Measurements from ENCODE around the gene TMEM259.

The TMEM259 gene

GRCh38 chr19:1017906-1018305, 3.0 kb downstream of the TMEM259 start:
- DNase-seq (ENCODE audit: low spot score) (no peak), FAIRE-seq (no peak)

- no peak for DNase-seq (ENCODE audit: low spot score)
- no peak for FAIRE-seq
Observed at GRCh38 chr19:1017115-1017905, 3.6 kb downstream of the TMEM259 start.

- DNase-seq (ENCODE audit: low spot score) (no peak), FAIRE-seq (no peak)
Observed at GRCh38 chr19:1016647-1017114, 4.2 kb downstream of the TMEM259 start.

- DNase-seq (ENCODE audit: low spot score) = no peak
- no peak for FAIRE-seq
Observed at GRCh38 chr19:1015782-1016646, 4.9 kb downstream of the TMEM259 start.

- DNase-seq (ENCODE audit: low spot score) (no peak), FAIRE-seq (no peak)
Observed at GRCh38 chr19:1015061-1015781, 5.7 kb downstream of the TMEM259 start.

- FAIRE-seq (no peak), DNase-seq (ENCODE audit: low spot score) (no peak)
Observed at GRCh38 chr19:1014161-1015060, 6.5 kb downstream of the TMEM259 start.

- no peak for DNase-seq (ENCODE audit: low spot score)
- FAIRE-seq = no peak
Observed at GRCh38 chr19:1013218-1013617, 7.7 kb downstream of the TMEM259 start.

GRCh38 chr19:1012334-1012733, 8.6 kb downstream of the TMEM259 start:
- DNase-seq (ENCODE audit: low spot score) (no peak), FAIRE-seq (no peak)

- DNase-seq (ENCODE audit: low spot score) (no peak), FAIRE-seq (no peak)
Observed at GRCh38 chr19:1011831-1012333, 9.0 kb downstream of the TMEM259 start.

GRCh38 chr19:1010586-1011510, 10.1 kb downstream of the TMEM259 start:
- no peak for DNase-seq (ENCODE audit: low spot score)
- FAIRE-seq = no peak

GRCh38 chr19:1009981-1010538, 10.9 kb downstream of the TMEM259 start:
- FAIRE-seq (no peak), DNase-seq (ENCODE audit: low spot score) (no peak)

GRCh38 chr19:1009041-1009980, 11.6 kb downstream of the TMEM259 start:
- DNase-seq (ENCODE audit: low spot score) (no peak), FAIRE-seq (no peak)

- no peak for FAIRE-seq
- DNase-seq (ENCODE audit: low spot score) = no peak
Observed at GRCh38 chr19:1008268-1009040, 12.5 kb downstream of the TMEM259 start.

- no peak for FAIRE-seq
- DNase-seq (ENCODE audit: low spot score) = no peak
Observed at GRCh38 chr19:1007399-1008251, 13.3 kb downstream of the TMEM259 start.

GRCh38 chr19:1006711-1007398, 14.1 kb downstream of the TMEM259 start:
- FAIRE-seq (no peak), DNase-seq (ENCODE audit: low spot score) (no peak)
